Fibroblast of lung (primary cell): Measurements from ENCODE around the gene MEN1. TPM values are rescaled to one million over a fixed set of nuclear protein-coding genes. Genes with fewer than 3 reads are reported as not detected.
"Not testable (repeated sequence)": the region's sequence is repeated elsewhere in the genome, so short reads cannot be mapped to it uniquely, and the experiment has no call there.

Experiments used
- DNase-seq, 2 donors: peaks; one replicate each; pipeline versions ENCODE4 v3.0.0 to v3.0.0-alpha.2; 2010; ENCODE audit warnings: low read depth in 2 of 2
- H2AFZ ChIP-seq: 2 replicates; pipeline ENCODE4 v1.5.1; 2012; ENCODE audit warnings: low read length, control low read depth, inconsistent platforms
- H3K27ac ChIP-seq: 2 replicates; pipeline ENCODE4 v1.5.1; 2011; ENCODE audit warnings: low read length, control low read depth; ENCODE audit not compliant: insufficient read depth
- H3K27me3 ChIP-seq: 2 replicates; pipeline ENCODE4 v1.5.1; 2011; ENCODE audit warnings: mild to moderate bottlenecking, low read length; ENCODE audit not compliant: control insufficient read depth, insufficient read depth
- H3K36me3 ChIP-seq: 2 replicates; pipeline ENCODE4 v1.5.1; 2011; ENCODE audit warnings: low read length; ENCODE audit not compliant: control insufficient read depth, insufficient read depth
- H3K4me1 ChIP-seq: 2 replicates; pipeline ENCODE4 v1.5.1; 2011; ENCODE audit warnings: low read length; ENCODE audit not compliant: control insufficient read depth, insufficient read depth; ENCODE audit errors: extremely low read depth
- H3K4me2 ChIP-seq: 2 replicates; pipeline ENCODE4 v1.5.1; 2011; ENCODE audit warnings: low read length, control low read depth; ENCODE audit not compliant: insufficient read depth; ENCODE audit errors: extremely low read depth
- H3K4me3 ChIP-seq, 4 experiments: fragments of 200-600 bp in 1 of 4; sonication (generic) in 1 of 4; replicated peaks in 1 of 4; 2 replicates each; pipeline ENCODE4 v1.5.1; 2011 to 2016; ENCODE audit warnings: low read length in 4 of 4, low read depth in 3 of 4, mild to moderate bottlenecking in 3 of 4, control low read depth in 2 of 4, inconsistent platforms in 1 of 4, mixed read lengths in 1 of 4; ENCODE audit not compliant: insufficient read depth in 1 of 4; ENCODE audit errors: control extremely low read depth in 1 of 4
- H3K79me2 ChIP-seq: 2 replicates; pipeline ENCODE4 v1.5.1; 2012; ENCODE audit warnings: mild to moderate bottlenecking, low read length, inconsistent platforms; ENCODE audit not compliant: control insufficient read depth, insufficient read depth
- H3K9ac ChIP-seq: 2 replicates; pipeline ENCODE4 v1.5.1; 2011; ENCODE audit warnings: mild to moderate bottlenecking, low read length, control low read depth; ENCODE audit not compliant: insufficient read depth
- H3K9me3 ChIP-seq: 2 replicates; pipeline ENCODE4 v1.5.1; 2012; ENCODE audit warnings: low read depth, low read length; ENCODE audit not compliant: control insufficient read depth, insufficient read depth
- H4K20me1 ChIP-seq: 2 replicates; pipeline ENCODE4 v1.5.1; 2011; ENCODE audit warnings: low read length; ENCODE audit not compliant: control insufficient read depth, insufficient read depth; ENCODE audit errors: extremely low read depth
- CTCF ChIP-seq, 2 donors: IDR thresholded peaks in 1 of 2; conservative IDR thresholded peaks in 1 of 2; 1 replicate in 1 of 2; 2 replicates in 1 of 2; pipeline ENCODE4 v1.5.1; 2011 to 2012; ENCODE audit warnings: low read length in 2 of 2, control low read depth in 1 of 2, inconsistent platforms in 1 of 2, low read depth in 1 of 2, mild to moderate bottlenecking in 1 of 2
- EZH2 ChIP-seq: IDR thresholded peaks from 2 replicates; pipeline ENCODE4 v1.5.1; 2012; ENCODE audit warnings: low read length, control low read depth, mild to moderate bottlenecking; ENCODE audit errors: missing control alignments
- polyA plus RNA-seq, 2 donors: library from polyadenylated mRNA; depleted of rRNA in 1 of 2; stranded (reverse) in 1 of 2; unstranded in 1 of 2; fragments of >200 nt; gene quantifications; 2 replicates each; pipeline ENCODE4 v1.2.1, GENCODE V29; 2011 to 2012; ENCODE audit warnings: missing spikeins in 1 of 2
- total RNA-seq: library from RNA; depleted of rRNA; stranded (reverse); fragments of >200 nt; gene quantifications from 2 replicates; pipeline ENCODE4 v1.2.1, GENCODE V29; 2014

Gene MEN1
- total and polyA plus RNA-seq, 2 donors (not counting 1 experiment from before 2014, with no cell fraction given): 8.9 to 13.7 TPM

GRCh38 chr11:64817476-64817875 is 7.1 kb upstream of the MEN1 start:
- Histone ChIP-seq H3K4me2 (no peak overlapping the region), H3K4me1 (no peaks in the 10 kb centered on the region), H3K9me3 (no peaks in the 10 kb centered on the region), H3K27me3 (no peaks in the 10 kb centered on the region), H3K36me3 (no peaks in the 10 kb centered on the region), H3K4me3 (no peak overlapping the region), H2AFZ (no peak overlapping the region), H3K79me2 (no peaks in the 10 kb centered on the region), H3K9ac (no peak overlapping the region), H4K20me1 (no peaks in the 10 kb centered on the region), H3K27ac (no peak overlapping the region)
- no peak for DNase-seq
- no peak for TF ChIP-seq CTCF (conservative IDR thresholded peaks at IDR 0.05 in 1 of 2, IDR thresholded peaks at IDR 0.05 in 1 of 2; ENCODE audit: low read depth in 1 of 2, low read length in 2 of 2)
- no peak for TF ChIP-seq EZH2

GRCh38 chr11:64815433-64815832 is 5.1 kb upstream of the MEN1 start:
- H3K9ac ChIP-seq, H3K36me3 ChIP-seq, H3K4me3 ChIP-seq, H3K4me1 ChIP-seq, H3K27me3 ChIP-seq, H3K4me2 ChIP-seq, H4K20me1 ChIP-seq, H3K79me2 ChIP-seq, H3K27ac ChIP-seq, H3K9me3 ChIP-seq, H2AFZ ChIP-seq, DNase-seq: not testable (repeated sequence)

- Histone ChIP-seq H3K4me3 (no peak overlapping the region), H3K36me3 (no peaks in the 10 kb centered on the region), H3K27me3 (no peaks in the 10 kb centered on the region), H3K4me1 (peaks cover under 1% of the 10 kb centered on the region), H3K4me2 (no peak overlapping the region), H3K9me3 (no peaks in the 10 kb centered on the region), H3K79me2 (no peaks in the 10 kb centered on the region), H4K20me1 (no peaks in the 10 kb centered on the region), H2AFZ (no peak overlapping the region), H3K27ac (no peak overlapping the region), H3K9ac (no peak overlapping the region)
- DNase-seq: no peak
- no peak for TF ChIP-seq CTCF (conservative IDR thresholded peaks at IDR 0.05 in 1 of 2, IDR thresholded peaks at IDR 0.05 in 1 of 2; ENCODE audit: low read depth in 1 of 2, low read length in 2 of 2)
- TF ChIP-seq EZH2: no peak
These were observed 4.4 kb upstream of the MEN1 start for GRCh38 chr11:64814712-64815187.
